GM12878 (cell line): ENCODE results near the gene MRPL1. TPM values are rescaled to one million over a fixed set of nuclear protein-coding genes. Genes with fewer than 3 reads are reported as not detected.

Experiments used
- ATF2 ChIP-seq: IDR thresholded peaks from 2 replicates; pipeline ENCODE4 v1.6.1; 2012; ENCODE audit warnings: low read length, inconsistent platforms
- CHD2 ChIP-seq: IDR thresholded peaks from 2 replicates; pipeline ENCODE4 v1.6.1; 2011; ENCODE audit warnings: low read depth, low read length, improper control_type of control experiment, borderline replicate concordance
- KDM1A ChIP-seq: fragments of 200-600 bp; sonication (generic); IDR thresholded peaks from 2 replicates; pipeline ENCODE4 v1.6.1; 2016; ENCODE audit warnings: borderline replicate concordance
- MTA2 ChIP-seq: fragments of 450-650 bp; IDR thresholded peaks from 2 replicates; pipeline ENCODE4 v1.6.1; 2016; ENCODE audit warnings: low read depth, mild to moderate bottlenecking, moderate library complexity
- NFYB ChIP-seq: IDR thresholded peaks from 2 replicates; pipeline ENCODE4 v1.6.1; 2011; ENCODE audit warnings: low read depth, mild to moderate bottlenecking, low read length, improper control_type of control experiment, moderate library complexity; ENCODE audit not compliant: insufficient read depth
- PAX8 ChIP-seq: fragments of 450-650 bp; IDR thresholded peaks from 2 replicates; pipeline ENCODE4 v1.6.1; 2017; ENCODE audit warnings: mild to moderate bottlenecking, moderate library complexity
- PBX3 ChIP-seq: IDR thresholded peaks from 2 replicates; pipeline ENCODE4 v1.6.1; 2011; ENCODE audit warnings: mild to moderate bottlenecking, low read depth, low read length, moderate library complexity; ENCODE audit not compliant: insufficient replicate concordance
- RCOR1 ChIP-seq: conservative IDR thresholded peaks from 2 replicates; pipeline ENCODE4 v1.6.1; 2012; ENCODE audit warnings: low read depth, low read length, improper control_type of control experiment
- RUNX3 ChIP-seq: IDR thresholded peaks from 2 replicates; pipeline ENCODE4 v1.6.1; 2012; ENCODE audit warnings: low read length, inconsistent platforms
- SMC3 ChIP-seq: IDR thresholded peaks from 2 replicates; pipeline ENCODE4 v1.6.1; 2011; ENCODE audit warnings: low read length, improper control_type of control experiment, borderline replicate concordance
- USF1 ChIP-seq: IDR thresholded peaks from 2 replicates; pipeline ENCODE4 v1.6.1; 2011; ENCODE audit warnings: borderline replicate concordance, low read depth, mild to moderate bottlenecking, moderate library complexity, mixed read lengths, low read length; ENCODE audit not compliant: insufficient read depth; ENCODE audit errors: extremely low read length
- polyA plus RNA-seq, 11 experiments: library from polyadenylated mRNA; depleted of rRNA in 4 of 11; unstranded in 6 of 11; stranded (reverse) in 5 of 11; fragments of >200 nt; fragmentation: Nextera tagmentation in 4 of 11; fragmentation: Illumina TruSeq in 1 of 11; extraction: Ambion mirVana in 4 of 11; extraction: Trizol in 1 of 11; gene quantifications; 1 replicate in 1 of 11; 2 replicates in 10 of 11; pipeline versions ENCODE4 v1.2.1 to v1.2.3, GENCODE V29; 2011 to 2016; ENCODE audit warnings: inconsistent platforms in 2 of 11, missing spikeins in 2 of 11, low read depth in 1 of 11
- total RNA-seq, 4 experiments: library from RNA; depleted of rRNA in 3 of 4; stranded (reverse); fragments of >200 nt in 3 of 4; fragmentation: Illumina TruSeq in 1 of 4; extraction: Trizol in 1 of 4; gene quantifications; 2 replicates each; pipeline versions ENCODE4 v1.2.1 to v1.2.3, GENCODE V29; 2013 to 2021

MRPL1 gene
- total and polyA plus RNA-seq, 10 of the 15 experiments (the other 5 are each of a cell fraction or from before 2014, with no cell fraction given): 20.2 to 35.7 (median 28.2) TPM

- TF ChIP-seq PBX3 (no peak), USF1 (no peak), PAX8 (no peak), ATF2 (no peak), RCOR1 (no peak), RUNX3 (no peak), SMC3 (no peak), KDM1A (no peak), MTA2 (no peak), NFYB (no peak), CHD2 (no peak)
Measured at GRCh38 chr4:77848508-77848907, 14.1 kb upstream of the MRPL1 start (continued).
